Nephron (organoid): ENCODE data around the gene RELB.

ENCODE experiments used
- H3K27ac Mint-ChIP-seq, 3 experiments: 2 replicates each; pipeline ENCODE4 v1.8.0; 2020; ENCODE audit warnings: mixed read lengths in 3 of 3, mild to moderate bottlenecking in 2 of 3, moderate library complexity in 1 of 3
- H3K27me3 Mint-ChIP-seq: 2 replicates; pipeline ENCODE4 v1.8.0; 2021; ENCODE audit warnings: low read depth, mild to moderate bottlenecking, moderate library complexity, mixed read lengths
- H3K36me3 Mint-ChIP-seq: 2 replicates; pipeline ENCODE4 v1.8.0; 2020; ENCODE audit warnings: low read depth, mixed read lengths
- H3K4me1 Mint-ChIP-seq: 2 replicates; pipeline ENCODE4 v1.8.0; 2020; ENCODE audit warnings: mixed read lengths
- H3K4me3 Mint-ChIP-seq, 3 experiments: 2 replicates each; pipeline ENCODE4 v1.8.0; 2020; ENCODE audit warnings: mild to moderate bottlenecking in 3 of 3, mixed read lengths in 3 of 3, moderate library complexity in 2 of 3
- H3K9me3 Mint-ChIP-seq: 2 replicates; pipeline ENCODE4 v1.8.0; 2020; ENCODE audit warnings: mixed read lengths
- CTCF ChIP-seq, 3 experiments: fragments of 200-600 bp; sonication (generic); IDR thresholded peaks; one replicate each; pipeline ENCODE4 v1.5.0; 2021; ENCODE audit warnings: antibody characterized with exemption in 3 of 3; ENCODE audit not compliant: unreplicated experiment in 3 of 3

The RELB gene

DNA sequence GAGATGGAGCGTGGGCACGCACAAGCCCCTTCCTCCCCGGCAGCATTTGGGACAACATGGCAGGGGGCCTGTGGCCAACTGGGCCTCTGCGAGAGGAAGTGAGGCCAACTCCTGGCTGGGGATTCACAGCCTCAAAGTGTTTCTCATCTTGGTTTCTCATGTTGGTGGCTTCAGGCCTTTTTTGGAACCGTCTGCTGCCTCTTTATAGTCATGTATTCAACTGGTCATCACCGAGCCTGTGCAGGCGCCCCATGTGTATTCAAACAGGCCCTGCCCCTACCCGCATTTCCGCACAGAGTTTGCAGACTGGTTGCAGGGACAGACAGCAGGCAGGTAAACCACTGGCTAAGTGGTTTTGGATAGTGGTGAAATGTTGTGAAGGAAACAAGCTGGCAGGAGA is 17.3 kb upstream of the RELB start:
- no peak overlapping the region for H3K27ac Mint-ChIP-seq
- H3K27me3 Mint-ChIP-seq = no peaks in the 10 kb centered on the region
- H3K36me3 Mint-ChIP-seq = peaks cover 41% of the 10 kb centered on the region
- no peaks in the 10 kb centered on the region for H3K9me3 Mint-ChIP-seq
- no peak for TF ChIP-seq CTCF (IDR thresholded peaks at IDR 0.05; ENCODE audit: unreplicated experiment in 3 of 3)
- no peaks in the 10 kb centered on the region for H3K4me1 Mint-ChIP-seq
- H3K4me3 Mint-ChIP-seq = no peak overlapping the region

- H3K36me3 Mint-ChIP-seq = peaks cover 33% of the 10 kb centered on the region
- H3K27me3 Mint-ChIP-seq = no peaks in the 10 kb centered on the region
- H3K9me3 Mint-ChIP-seq = no peaks in the 10 kb centered on the region
- TF ChIP-seq CTCF (IDR thresholded peaks at IDR 0.05; ENCODE audit: unreplicated experiment in 3 of 3) = no peak
- H3K4me3 Mint-ChIP-seq = no peak overlapping the region
- no peaks in the 10 kb centered on the region for H3K4me1 Mint-ChIP-seq
- H3K27ac Mint-ChIP-seq = no peak overlapping the region
These were observed 15.8 kb upstream of the RELB start for GRCh38 chr19:44985445-44985844.

- no peaks in the 10 kb centered on the region for H3K9me3 Mint-ChIP-seq
- no peaks in the 10 kb centered on the region for H3K4me1 Mint-ChIP-seq
- H3K27me3 Mint-ChIP-seq = no peaks in the 10 kb centered on the region
- H3K27ac Mint-ChIP-seq = no peak overlapping the region
- TF ChIP-seq CTCF (IDR thresholded peaks at IDR 0.05; ENCODE audit: unreplicated experiment in 3 of 3) = no peak
- H3K36me3 Mint-ChIP-seq = peaks cover 33% of the 10 kb centered on the region
- no peak overlapping the region for H3K4me3 Mint-ChIP-seq
These were observed 14.9 kb upstream of the RELB start for GRCh38 chr19:44986389-44986788.

GRCh38 chr19:44987148-44987675 is 14.1 kb upstream of the RELB start:
- Mint-ChIP-seq H3K4me3 (no peak overlapping the region), H3K27me3 (no peaks in the 10 kb centered on the region), H3K27ac (no peak overlapping the region), H3K4me1 (no peaks in the 10 kb centered on the region), H3K9me3 (no peaks in the 10 kb centered on the region), H3K36me3 (peaks cover 36% of the 10 kb centered on the region)
- TF ChIP-seq CTCF (IDR thresholded peaks at IDR 0.05; ENCODE audit: unreplicated experiment in 3 of 3) = no peak

GRCh38 chr19:44988273-44988672 is 13.0 kb upstream of the RELB start:
- H3K9me3 Mint-ChIP-seq = no peaks in the 10 kb centered on the region
- TF ChIP-seq CTCF (IDR thresholded peaks at IDR 0.05; ENCODE audit: unreplicated experiment in 3 of 3) = no peak
- no peak overlapping the region for H3K4me3 Mint-ChIP-seq
- H3K27me3 Mint-ChIP-seq = no peaks in the 10 kb centered on the region
- H3K27ac Mint-ChIP-seq = no peak overlapping the region
- H3K4me1 Mint-ChIP-seq = no peaks in the 10 kb centered on the region
- H3K36me3 Mint-ChIP-seq = peaks cover 32% of the 10 kb centered on the region

DNA sequence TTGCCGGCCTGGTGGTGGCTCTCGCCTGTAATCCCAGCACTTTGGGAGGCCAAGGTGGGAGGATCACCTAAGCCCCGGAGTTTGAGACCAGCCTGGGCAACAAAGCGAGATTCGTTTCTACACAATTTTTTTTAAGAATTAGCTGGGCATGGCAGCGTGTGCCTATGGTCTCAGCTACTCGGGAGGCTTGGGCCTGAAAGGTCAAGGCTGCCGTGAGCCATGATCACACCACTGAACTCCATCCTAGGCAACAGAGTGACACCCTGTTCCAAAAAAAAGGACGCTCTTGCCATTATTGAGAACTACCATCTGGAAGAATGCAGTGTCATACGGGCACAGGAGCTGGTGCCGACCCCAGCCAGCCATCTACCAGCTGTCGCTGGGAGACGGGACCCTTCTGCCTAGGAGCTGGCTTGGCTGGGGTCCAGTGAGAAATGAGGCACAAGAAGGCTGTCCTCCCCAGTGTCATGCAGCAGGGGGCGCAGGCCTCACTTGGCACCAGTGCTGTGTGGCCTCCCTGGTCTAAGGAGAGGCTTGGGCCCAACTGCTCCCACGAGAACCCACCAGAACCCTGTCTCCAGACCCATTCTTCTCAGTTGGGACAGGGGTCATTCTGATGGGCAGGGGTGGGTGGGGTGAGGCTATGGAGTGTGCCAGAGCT is 12.2 kb upstream of the RELB start:
- TF ChIP-seq CTCF (IDR thresholded peaks at IDR 0.05; ENCODE audit: unreplicated experiment in 3 of 3) = peak; percentile 43 to 51 (median 49)
- no peak overlapping the region for H3K4me3 Mint-ChIP-seq
- no peaks in the 10 kb centered on the region for H3K27me3 Mint-ChIP-seq
- peaks cover 33% of the 10 kb centered on the region for H3K36me3 Mint-ChIP-seq
- no peaks in the 10 kb centered on the region for H3K9me3 Mint-ChIP-seq
- H3K4me1 Mint-ChIP-seq = no peaks in the 10 kb centered on the region
- no peak overlapping the region for H3K27ac Mint-ChIP-seq
